DOHH2 (cell line): Measurements from ENCODE around the gene KRTAP10-3.

Source experiments
- H3F3A ChIP-seq: fragments of 200-600 bp; sonication (generic), shearing (Covaris generic); 2 replicates; pipeline ENCODE4 v1.6.0; 2016; ENCODE audit warnings: antibody characterized with exemption, mild to moderate bottlenecking; ENCODE audit not compliant: control insufficient read depth, insufficient read depth
- H3K27ac ChIP-seq: fragments of 200-600 bp; sonication (generic); 2 replicates; pipeline ENCODE4 v1.5.1; 2014; ENCODE audit warnings: low read depth, mild to moderate bottlenecking, low read length, moderate library complexity
- H3K27me3 ChIP-seq: fragments of 200-600 bp; sonication (generic); 2 replicates; pipeline ENCODE4 v1.6.1; 2014; ENCODE audit warnings: mild to moderate bottlenecking, low read length, mixed read lengths; ENCODE audit not compliant: control insufficient read depth
- H3K36me3 ChIP-seq: fragments of 200-600 bp; sonication (generic); 2 replicates; pipeline ENCODE4 v1.6.1; 2014; ENCODE audit warnings: mild to moderate bottlenecking, low read length, moderate library complexity, mixed read lengths; ENCODE audit not compliant: control insufficient read depth
- H3K4me1 ChIP-seq: fragments of 200-600 bp; sonication (generic); 2 replicates; pipeline ENCODE4 v1.6.1; 2014; ENCODE audit warnings: mild to moderate bottlenecking, low read length, mixed read lengths; ENCODE audit not compliant: control insufficient read depth
- H3K4me2 ChIP-seq: fragments of 200-600 bp; sonication (generic); 2 replicates; pipeline ENCODE4 v1.6.0; 2014; ENCODE audit warnings: mild to moderate bottlenecking, low read length, moderate library complexity
- H3K4me3 ChIP-seq: fragments of 200-600 bp; sonication (generic); 2 replicates; pipeline ENCODE4 v1.5.1; 2014; ENCODE audit warnings: mild to moderate bottlenecking, low read length, mixed read lengths
- H3K79me2 ChIP-seq: fragments of 200-600 bp; sonication (generic); 2 replicates; pipeline ENCODE4 v1.6.1; 2014; ENCODE audit warnings: mild to moderate bottlenecking, low read length, mixed read lengths; ENCODE audit not compliant: control insufficient read depth
- H3K9me2 ChIP-seq: fragments of 200-600 bp; sonication (generic); replicated peaks from 2 replicates; pipeline ENCODE4 v1.6.1; 2014; ENCODE audit warnings: mild to moderate bottlenecking, low read length, mixed read lengths; ENCODE audit not compliant: control insufficient read depth
- H3K9me3 ChIP-seq: fragments of 200-600 bp; sonication (generic); 2 replicates; pipeline ENCODE4 v1.6.1; 2014; ENCODE audit warnings: antibody characterized with exemption, low read length, mixed read lengths; ENCODE audit not compliant: control insufficient read depth, insufficient read depth
- H4K20me1 ChIP-seq: fragments of 200-600 bp; sonication (generic); 2 replicates; pipeline ENCODE4 v1.6.0; 2014; ENCODE audit warnings: low read depth, mild to moderate bottlenecking, antibody characterized with exemption, low read length, moderate library complexity; ENCODE audit not compliant: control insufficient read depth, insufficient read depth
- EZH2phosphoT487 ChIP-seq: fragments of 200-600 bp; sonication (generic); IDR thresholded peaks from 2 replicates; pipeline ENCODE4 v1.6.1; 2017; ENCODE audit warnings: borderline replicate concordance, mild to moderate bottlenecking, antibody characterized with exemption, low read length, moderate library complexity, mixed read lengths
- TF ChIP-seq, protein P1 (sequence below): fragments of 200-600 bp; sonication (generic); IDR thresholded peaks from one replicate; pipeline ENCODE4 v1.5.1; 2014; ENCODE audit warnings: antibody characterized with exemption, mild to moderate bottlenecking, low read depth, low read length; ENCODE audit not compliant: poor library complexity, severe bottlenecking

Gene KRTAP10-3

DNA sequence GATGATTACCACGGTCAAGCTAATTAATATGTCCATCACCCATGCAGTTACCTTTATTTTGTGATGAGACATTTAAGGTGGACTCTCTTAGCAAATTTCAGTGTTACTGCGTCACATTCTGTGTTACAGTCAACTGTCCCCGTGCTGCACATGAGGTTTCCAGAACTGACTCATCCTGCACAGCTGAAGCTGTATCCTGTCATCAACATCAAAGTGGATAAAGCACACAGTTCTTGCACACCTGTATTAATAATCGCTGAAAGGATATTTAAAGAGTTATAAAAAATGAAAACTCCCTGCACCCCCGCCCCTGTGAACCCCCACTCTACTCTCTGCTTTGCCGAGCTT is 25.2 kb upstream of the KRTAP10-3 start:
- Histone ChIP-seq H3K27me3 (no peaks in the 10 kb centered on the region), H3K4me1 (no peaks in the 10 kb centered on the region), H3K9me3 (peaks cover 10% of the 10 kb centered on the region; the same call in 1 of the 2 replicates), H3K4me3 (no peak overlapping the region), H3K79me2 (no peaks in the 10 kb centered on the region), H3K27ac (no peak overlapping the region), H3K4me2 (no peak overlapping the region), H4K20me1 (no peaks in the 10 kb centered on the region), H3F3A (no peaks in the 10 kb centered on the region), H3K9me2 (no peaks in the 10 kb centered on the region), H3K36me3 (no peaks in the 10 kb centered on the region)
- TF ChIP-seq, protein P1, sequence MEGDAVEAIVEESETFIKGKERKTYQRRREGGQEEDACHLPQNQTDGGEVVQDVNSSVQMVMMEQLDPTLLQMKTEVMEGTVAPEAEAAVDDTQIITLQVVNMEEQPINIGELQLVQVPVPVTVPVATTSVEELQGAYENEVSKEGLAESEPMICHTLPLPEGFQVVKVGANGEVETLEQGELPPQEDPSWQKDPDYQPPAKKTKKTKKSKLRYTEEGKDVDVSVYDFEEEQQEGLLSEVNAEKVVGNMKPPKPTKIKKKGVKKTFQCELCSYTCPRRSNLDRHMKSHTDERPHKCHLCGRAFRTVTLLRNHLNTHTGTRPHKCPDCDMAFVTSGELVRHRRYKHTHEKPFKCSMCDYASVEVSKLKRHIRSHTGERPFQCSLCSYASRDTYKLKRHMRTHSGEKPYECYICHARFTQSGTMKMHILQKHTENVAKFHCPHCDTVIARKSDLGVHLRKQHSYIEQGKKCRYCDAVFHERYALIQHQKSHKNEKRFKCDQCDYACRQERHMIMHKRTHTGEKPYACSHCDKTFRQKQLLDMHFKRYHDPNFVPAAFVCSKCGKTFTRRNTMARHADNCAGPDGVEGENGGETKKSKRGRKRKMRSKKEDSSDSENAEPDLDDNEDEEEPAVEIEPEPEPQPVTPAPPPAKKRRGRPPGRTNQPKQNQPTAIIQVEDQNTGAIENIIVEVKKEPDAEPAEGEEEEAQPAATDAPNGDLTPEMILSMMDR = no peak
- TF ChIP-seq EZH2phosphoT487 = no peak

DNA sequence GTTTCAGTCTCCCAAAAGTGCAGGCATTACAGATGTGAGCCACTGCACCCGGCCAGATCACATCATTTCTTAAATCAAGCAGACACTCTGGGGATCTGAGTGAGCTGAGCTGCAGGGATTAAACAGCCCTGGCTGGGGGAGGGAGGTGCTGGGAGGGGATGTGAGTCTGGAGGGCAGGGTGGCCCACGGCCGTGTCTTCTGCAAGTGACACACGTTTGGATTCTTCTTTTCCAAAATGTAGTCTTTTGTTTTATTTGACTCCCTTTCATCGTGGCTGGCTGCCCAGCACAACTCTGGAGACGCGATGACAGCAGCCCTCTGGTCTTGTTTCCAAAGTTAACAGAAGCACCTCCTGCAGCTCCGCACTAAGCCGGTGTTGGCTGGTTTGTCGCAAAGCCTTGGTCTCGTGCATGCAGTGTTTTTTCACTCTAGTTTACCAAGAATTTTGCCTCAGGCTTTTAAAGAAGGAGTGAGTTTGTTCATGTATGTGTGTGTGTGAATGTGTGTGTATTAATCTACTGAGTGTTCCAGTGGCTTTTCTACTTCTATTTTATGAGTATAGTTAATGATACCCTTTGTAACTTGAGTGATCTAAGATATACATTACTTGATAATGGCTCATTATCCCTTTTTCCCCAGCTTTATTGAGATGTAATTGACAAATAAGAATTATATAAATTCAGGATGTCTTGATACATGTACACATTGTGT is 24.6 kb upstream of the KRTAP10-3 start:
- H3K4me3 ChIP-seq = no peak overlapping the region
- H3K79me2 ChIP-seq = no peaks in the 10 kb centered on the region
- H4K20me1 ChIP-seq = no peaks in the 10 kb centered on the region
- no peaks in the 10 kb centered on the region for H3K36me3 ChIP-seq
- no peak overlapping the region for H3K4me2 ChIP-seq
- no peaks in the 10 kb centered on the region for H3K4me1 ChIP-seq
- H3K27me3 ChIP-seq = no peaks in the 10 kb centered on the region
- no peak overlapping the region for H3K27ac ChIP-seq
- H3K9me2 ChIP-seq = no peaks in the 10 kb centered on the region
- peaks cover 10% of the 10 kb centered on the region; the same call in 1 of the 2 replicates for H3K9me3 ChIP-seq
- TF ChIP-seq, protein P1 = no peak
- TF ChIP-seq EZH2phosphoT487 = no peak
- H3F3A ChIP-seq = no peaks in the 10 kb centered on the region

DNA sequence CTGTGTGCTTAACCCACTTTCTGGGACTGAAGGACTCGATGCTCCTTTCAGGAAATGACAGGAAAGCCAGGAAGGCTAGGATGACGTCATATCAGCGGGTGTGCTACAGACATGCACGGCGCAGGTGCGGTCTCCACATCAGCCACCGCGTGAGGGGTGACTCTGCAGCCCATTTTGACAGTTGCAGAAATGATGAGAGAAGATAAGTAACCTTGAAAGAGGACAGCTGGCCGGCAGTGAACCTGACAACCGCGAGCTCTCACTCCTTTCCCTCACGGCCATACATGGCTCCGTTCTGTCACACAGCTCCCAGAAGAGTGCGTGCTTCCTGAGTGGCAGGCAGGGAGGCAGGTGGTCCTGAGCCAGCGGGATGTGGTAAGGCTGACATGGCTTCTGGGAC is 23.5 kb upstream of the KRTAP10-3 start:
- no peak overlapping the region for H3K27ac ChIP-seq
- no peaks in the 10 kb centered on the region for H3K9me2 ChIP-seq
- TF ChIP-seq, protein P1 = no peak
- H3K4me2 ChIP-seq = no peak overlapping the region
- H3F3A ChIP-seq = no peaks in the 10 kb centered on the region
- no peak overlapping the region for H3K4me3 ChIP-seq
- no peaks in the 10 kb centered on the region for H3K27me3 ChIP-seq
- no peaks in the 10 kb centered on the region for H3K79me2 ChIP-seq
- no peaks in the 10 kb centered on the region for H3K4me1 ChIP-seq
- H4K20me1 ChIP-seq = no peaks in the 10 kb centered on the region
- H3K9me3 ChIP-seq = peaks cover 13% of the 10 kb centered on the region; the same call in 1 of the 2 replicates
- H3K36me3 ChIP-seq = no peaks in the 10 kb centered on the region
